Measurements from ENCODE around the gene MTF1. TPM values are rescaled to one million over a fixed set of nuclear protein-coding genes. Genes with fewer than 3 reads are reported as not detected.

The MTF1 gene
- total RNA-seq, 1 experiment from 2014 or later: 21.2 TPM

DNA sequence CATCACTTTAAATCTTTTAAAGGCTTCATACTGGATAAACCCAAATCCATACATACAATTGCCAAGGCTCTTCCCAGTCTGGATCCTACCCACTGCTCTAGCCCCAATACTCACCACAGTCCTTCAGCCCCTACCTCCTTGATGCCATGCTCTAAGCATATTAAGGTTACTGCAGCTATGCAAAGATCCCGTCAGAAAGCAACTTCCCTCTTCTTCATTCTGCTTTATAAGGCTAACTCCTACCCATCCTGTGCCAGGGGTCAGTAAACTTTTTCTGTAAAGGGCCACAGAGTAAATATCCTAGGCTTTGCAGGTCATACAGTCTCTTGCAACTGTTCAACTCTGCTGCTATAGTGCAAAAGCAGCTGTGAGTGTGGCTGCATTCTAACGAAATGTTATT is 34.3 kb upstream of the MTF1 start:
- TF ChIP-seq CBX3 (IDR thresholded peaks at IDR 0.05; ENCODE audit: low read depth) (no peak), POLR2AphosphoS5 (IDR thresholded peaks at IDR 0.05; ENCODE audit: low read depth, low read length) (no peak), SRF (IDR thresholded peaks at IDR 0.05; ENCODE audit: low read depth) (no peak), REST (IDR thresholded peaks at IDR 0.05; ENCODE audit: low read depth) (no peak)
- Histone ChIP-seq H4K20me1 (ENCODE audit: insufficient read depth) (no peaks in the 10 kb centered on the region), H3K27me3 (ENCODE audit: insufficient read depth, low read length) (no peaks in the 10 kb centered on the region), H3K4me3 (replicated peaks in 1 of 2; ENCODE audit: low read depth in 1 of 2, low read length in 2 of 2) (no peak overlapping the region), H3K36me3 (ENCODE audit: control insufficient read depth in 1 of 2, insufficient read depth in 2 of 2, low read length in 2 of 2) (no peaks in the 10 kb centered on the region), H3K4me1 (ENCODE audit: control insufficient read depth in 1 of 2, insufficient read depth in 2 of 2, low read length in 2 of 2) (no peaks in the 10 kb centered on the region), H3K4me2 (ENCODE audit: low read length) (no peak overlapping the region), H3K27ac (ENCODE audit: low read depth, low read length) (no peak overlapping the region), H2AFZ (ENCODE audit: low read depth, low read length, poor library complexity, severe bottlenecking) (no peak overlapping the region), H3K79me2 (ENCODE audit: insufficient read depth, low read length) (no peaks in the 10 kb centered on the region), H3K9ac (ENCODE audit: low read length) (no peak overlapping the region), H3K9me3 (ENCODE audit: control insufficient read depth in 1 of 2, insufficient read depth in 1 of 2, low read depth in 1 of 2, low read length in 2 of 2) (no peaks in the 10 kb centered on the region; a peak in 1 of 4 replicates), H3K9me2 (ENCODE audit: insufficient read depth) (no peaks in the 10 kb centered on the region)
- ChIA-PET RAD21 (ENCODE audit: low non-redundant PET in 1 of 2, low total read pairs in 2 of 2, uncharacterized antibody in 2 of 2, unreplicated experiment in 2 of 2) (no interaction called here), POLR2A (no interaction called here), CTCF (no interaction called here)
- BruUV-seq (replicated peaks): no TSS peak
- ATAC-seq: no peak
- DNase-seq (ENCODE audit: low read depth, low spot score): no peak
- intact Hi-C loops (cut with micrococcal nuclease): no loop called here

DNA sequence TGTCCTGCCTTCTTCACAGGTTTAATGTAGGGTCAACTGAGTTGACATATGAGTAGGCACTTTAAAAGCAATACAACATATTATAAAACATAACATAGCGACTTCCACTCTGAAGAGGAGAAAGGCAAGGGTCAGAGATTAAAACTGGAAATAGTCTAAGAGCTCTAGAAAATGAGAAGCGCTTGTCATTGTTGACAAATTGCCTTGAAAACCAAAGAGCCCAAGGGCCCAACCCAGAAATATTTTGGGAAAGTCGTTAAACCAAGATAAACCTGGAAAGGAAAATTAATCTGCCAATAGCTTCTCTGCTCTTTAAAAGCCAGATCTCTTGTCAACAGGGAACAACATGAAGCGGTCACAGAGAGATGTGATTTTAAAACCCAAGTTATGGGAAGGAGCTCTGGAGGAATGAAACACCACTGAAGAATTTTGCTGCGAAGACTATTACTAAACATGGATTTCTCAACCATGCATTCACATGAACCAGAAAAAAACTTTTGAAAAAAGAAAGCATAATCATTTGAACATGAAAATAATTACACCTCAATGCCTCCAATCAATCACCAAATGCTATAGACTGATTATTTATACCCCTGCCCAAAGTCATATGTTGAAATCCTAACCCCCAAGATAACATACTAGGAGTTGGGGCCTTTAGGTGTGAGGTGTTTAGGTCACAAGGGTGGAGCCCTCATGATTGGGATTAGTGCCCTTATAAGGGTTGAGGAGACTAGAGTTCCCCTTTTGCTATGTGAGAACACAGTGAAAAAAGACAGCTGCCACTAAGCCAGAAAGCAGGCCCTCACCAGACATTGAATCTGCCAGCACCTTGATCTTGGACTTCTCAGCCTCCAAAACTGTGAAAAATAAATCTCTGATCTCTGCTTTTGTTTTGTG is 33.0 kb upstream of the MTF1 start:
- no peaks in the 10 kb centered on the region for H3K27me3 ChIP-seq (ENCODE audit: insufficient read depth, low read length)
- intact Hi-C loops (cut with micrococcal nuclease): no loop called here
- H2AFZ ChIP-seq (ENCODE audit: low read depth, low read length, poor library complexity, severe bottlenecking): no peak overlapping the region
- no peaks in the 10 kb centered on the region; a peak in 1 of 4 replicates for H3K9me3 ChIP-seq (ENCODE audit: control insufficient read depth in 1 of 2, insufficient read depth in 1 of 2, low read depth in 1 of 2, low read length in 2 of 2)
- ATAC-seq (no peak), DNase-seq (ENCODE audit: low read depth, low spot score) (no peak)
- ChIA-PET CTCF (no interaction called here), RAD21 (ENCODE audit: low non-redundant PET in 1 of 2, low total read pairs in 2 of 2, uncharacterized antibody in 2 of 2, unreplicated experiment in 2 of 2) (no interaction called here), POLR2A (no interaction called here)
- no peak overlapping the region for H3K27ac ChIP-seq (ENCODE audit: low read depth, low read length)
- H3K9ac ChIP-seq (ENCODE audit: low read length): no peak overlapping the region
- H3K4me1 ChIP-seq (ENCODE audit: control insufficient read depth in 1 of 2, insufficient read depth in 2 of 2, low read length in 2 of 2): no peaks in the 10 kb centered on the region
- no peaks in the 10 kb centered on the region for H3K79me2 ChIP-seq (ENCODE audit: insufficient read depth, low read length)
- no peaks in the 10 kb centered on the region for H3K9me2 ChIP-seq (ENCODE audit: insufficient read depth)
- no TSS peak for BruUV-seq (replicated peaks)
- no peak for TF ChIP-seq ZBTB33 (IDR thresholded peaks at IDR 0.05; ENCODE audit: extremely low read depth, insufficient replicate concordance, low read length)
- no peak overlapping the region for H3K4me2 ChIP-seq (ENCODE audit: low read length)
- H3K4me3 ChIP-seq (replicated peaks in 1 of 2; ENCODE audit: low read depth in 1 of 2, low read length in 2 of 2): no peak overlapping the region
- no peaks in the 10 kb centered on the region for H4K20me1 ChIP-seq (ENCODE audit: insufficient read depth)
- peaks cover 0 to 4% of the 10 kb centered on the region in 2 experiments; a peak in 1 of 4 replicates for H3K36me3 ChIP-seq (ENCODE audit: control insufficient read depth in 1 of 2, insufficient read depth in 2 of 2, low read length in 2 of 2)
